HPDE6-E6E7 (cell line): ENCODE results near the gene HIVEP3.

Source experiments
- DNase-seq: peaks from one replicate; pipeline ENCODE4 v3.0.0; 2011; ENCODE audit warnings: missing footprints; ENCODE audit errors: extremely low spot score

Gene HIVEP3

DNA sequence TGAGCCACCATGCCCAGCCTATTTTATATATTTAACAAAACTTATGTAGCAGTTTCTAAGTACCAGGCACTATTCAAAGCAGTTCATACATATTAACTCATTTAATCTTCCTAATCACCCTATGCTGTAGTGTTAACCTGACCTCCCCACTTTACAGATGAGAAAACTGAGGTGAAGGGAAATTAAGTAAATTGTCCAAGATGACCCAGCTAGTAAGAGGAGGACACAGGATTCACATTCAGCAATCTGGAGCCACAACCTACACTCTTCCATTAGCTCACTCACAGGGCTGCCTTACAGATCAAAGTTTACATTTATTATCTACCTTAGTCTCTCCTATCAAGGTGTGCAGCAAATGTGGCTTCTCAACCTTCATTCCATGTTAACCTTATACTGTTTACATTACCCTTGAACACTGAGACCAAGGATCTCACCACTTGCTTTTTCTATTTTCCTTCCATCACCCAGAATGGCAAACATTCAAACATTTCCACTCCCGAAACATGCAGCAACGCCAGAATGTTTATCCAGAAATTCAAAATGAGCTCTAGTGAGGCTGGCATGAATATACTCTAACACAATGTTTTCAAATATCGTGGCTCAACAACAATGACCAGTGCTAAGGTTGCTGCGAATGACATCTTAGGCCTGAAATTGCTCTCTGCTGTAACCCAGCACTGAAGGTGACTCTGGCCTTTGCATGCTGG lies 24.5 kb downstream of the HIVEP3 start:
- DNase-seq = no peak

DNA sequence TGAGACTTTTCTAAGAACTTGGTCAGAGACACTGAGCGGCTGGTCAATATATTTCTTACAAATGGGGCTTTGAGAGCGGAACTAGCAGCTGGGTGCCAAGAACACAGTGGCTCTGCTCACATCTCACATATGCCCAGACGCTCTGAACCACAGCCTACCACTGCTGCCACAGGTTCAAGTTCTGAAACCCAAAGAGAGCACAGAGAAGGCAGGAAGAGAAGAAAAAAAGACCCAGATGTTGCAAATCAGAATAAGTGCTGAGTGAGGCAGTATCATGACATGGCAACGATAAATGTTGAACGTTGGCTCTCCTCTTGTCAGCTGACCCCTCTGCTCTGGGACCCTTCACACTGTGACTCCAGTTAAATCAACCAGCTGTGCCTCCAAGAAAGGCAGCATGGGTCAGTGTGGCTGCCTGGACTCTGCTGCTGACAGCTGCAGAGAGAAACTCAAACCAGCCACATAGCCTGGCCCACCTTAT lies 26.4 kb downstream of the HIVEP3 start:
- DNase-seq = no peak

DNA sequence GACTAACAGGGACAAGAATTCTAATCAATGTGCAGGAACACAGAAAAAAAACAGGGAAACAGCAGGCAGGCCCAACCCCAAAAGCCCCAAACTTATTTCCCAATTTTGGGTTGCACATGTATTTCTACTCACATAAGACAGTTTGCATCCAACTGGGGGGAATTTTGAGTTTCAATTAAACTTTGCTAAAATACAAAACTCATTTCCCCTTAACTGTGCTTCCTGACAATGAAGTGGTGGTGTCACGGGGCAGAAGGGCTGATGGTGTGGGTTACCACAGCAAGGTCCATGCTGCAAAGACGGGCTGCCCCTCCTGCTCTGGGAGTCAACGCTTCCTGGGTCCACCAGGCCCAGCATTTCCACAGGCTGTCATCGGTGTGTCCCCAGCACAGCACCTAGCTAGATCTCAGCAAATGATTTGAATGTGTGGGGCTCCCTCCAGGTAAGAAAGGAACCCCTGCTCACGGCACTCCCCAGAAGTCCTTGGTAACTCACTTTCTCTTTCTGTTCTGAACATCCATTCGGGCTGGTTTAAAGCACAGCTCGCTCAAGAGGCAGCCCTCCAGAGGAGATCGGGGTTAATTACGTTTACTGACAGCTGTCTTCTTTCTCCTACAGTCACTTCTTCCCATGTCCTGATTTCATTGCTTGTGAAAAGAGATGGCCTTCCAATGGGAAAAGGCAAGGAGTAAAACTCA lies 27.4 kb downstream of the HIVEP3 start:
- DNase-seq = peak; percentile 62

DNA sequence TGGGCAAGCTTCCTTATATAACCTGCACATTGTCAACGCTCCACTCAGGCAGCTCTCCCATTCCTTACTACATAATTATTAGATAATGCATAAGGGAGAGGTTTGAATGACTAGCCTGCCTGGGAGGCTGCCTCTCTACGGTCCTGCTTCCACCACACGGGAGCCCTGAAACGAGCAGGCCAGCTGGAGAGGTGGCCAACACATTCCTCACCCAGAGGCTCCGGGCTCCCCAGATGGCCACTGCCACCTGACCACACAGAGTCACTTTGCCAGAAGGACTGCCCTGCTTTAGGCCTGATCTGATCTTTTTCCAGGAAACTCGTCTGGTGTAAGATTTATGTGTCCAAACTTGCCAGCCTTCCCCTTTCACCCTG lies 27.9 kb downstream of the HIVEP3 start:
- DNase-seq = no peak

DNA sequence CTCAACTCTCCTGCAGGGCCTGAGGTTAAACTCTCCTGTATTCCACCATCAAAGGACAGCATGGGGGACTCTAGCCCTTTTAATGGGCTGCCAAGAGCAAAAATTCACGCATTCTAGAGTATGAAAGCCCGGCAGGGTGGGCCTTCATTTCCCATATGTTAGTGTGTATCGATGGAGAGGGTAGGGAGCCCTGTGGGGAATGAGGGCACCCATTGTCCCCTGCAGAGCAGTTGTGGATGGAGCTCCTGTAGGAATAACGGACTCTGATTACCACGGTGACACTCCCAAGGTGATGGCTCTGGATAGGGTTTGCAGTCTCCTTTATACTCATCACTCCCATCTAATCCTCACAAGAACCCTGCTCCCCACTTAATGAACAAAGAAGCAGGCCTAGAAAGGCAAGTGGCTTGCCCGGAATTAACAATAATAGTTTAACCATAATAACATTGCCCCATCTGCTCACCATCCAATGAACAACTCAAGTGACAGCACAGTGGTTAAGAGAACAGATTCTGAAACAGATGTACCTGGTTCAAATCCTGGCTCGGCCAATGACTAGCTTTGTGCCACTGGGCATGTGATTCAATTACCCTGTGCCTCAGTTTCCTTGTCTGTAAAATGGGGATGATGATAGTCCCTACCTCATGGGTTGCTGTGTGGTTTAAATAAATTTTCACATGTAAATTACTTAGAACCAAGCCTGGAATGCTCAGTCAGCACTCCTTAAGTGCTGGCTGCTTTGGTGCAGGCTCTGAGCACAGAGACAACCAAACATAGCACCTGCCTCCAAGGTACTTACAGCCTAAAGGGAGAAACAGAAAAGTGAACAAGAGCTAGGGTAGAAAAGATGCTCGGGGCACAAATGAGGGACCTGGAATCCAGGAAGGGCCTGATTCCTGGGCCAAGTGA lies 29.0 kb downstream of the HIVEP3 start:
- no peak for DNase-seq

DNA sequence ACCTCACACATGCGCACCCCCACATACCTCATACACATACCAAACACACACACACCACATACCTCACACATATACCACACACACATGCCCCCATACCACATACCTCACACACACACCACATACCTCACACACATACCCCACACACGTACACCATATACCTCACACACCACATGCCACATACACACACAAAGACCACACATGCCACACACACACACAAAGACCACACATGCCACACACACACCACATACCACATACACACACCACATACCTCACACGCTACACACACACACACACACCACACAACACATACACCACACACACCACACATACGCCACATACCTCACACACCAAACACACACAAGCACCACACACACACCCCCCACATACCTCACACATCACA lies 30.0 kb downstream of the HIVEP3 start:
- no peak for DNase-seq

DNA sequence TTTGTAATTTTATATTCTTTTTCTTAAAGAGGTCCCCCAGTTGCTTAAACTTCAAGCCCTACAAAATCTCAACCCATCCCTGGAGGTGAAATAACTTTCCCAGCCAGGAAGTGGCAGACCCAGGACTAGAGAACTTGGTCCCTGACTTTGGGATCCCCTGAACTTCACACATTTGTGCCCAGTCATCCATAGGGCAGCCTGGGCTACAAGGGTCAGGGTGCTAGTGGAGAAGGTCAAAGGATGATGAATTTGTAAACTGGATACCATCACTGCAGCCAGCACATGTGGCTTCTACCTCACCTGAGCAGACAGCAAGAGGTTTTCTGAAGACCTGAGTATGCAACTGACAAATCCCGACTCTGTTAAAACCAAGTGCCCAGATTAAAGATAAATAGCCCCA lies 31.4 kb downstream of the HIVEP3 start:
- DNase-seq = no peak

DNA sequence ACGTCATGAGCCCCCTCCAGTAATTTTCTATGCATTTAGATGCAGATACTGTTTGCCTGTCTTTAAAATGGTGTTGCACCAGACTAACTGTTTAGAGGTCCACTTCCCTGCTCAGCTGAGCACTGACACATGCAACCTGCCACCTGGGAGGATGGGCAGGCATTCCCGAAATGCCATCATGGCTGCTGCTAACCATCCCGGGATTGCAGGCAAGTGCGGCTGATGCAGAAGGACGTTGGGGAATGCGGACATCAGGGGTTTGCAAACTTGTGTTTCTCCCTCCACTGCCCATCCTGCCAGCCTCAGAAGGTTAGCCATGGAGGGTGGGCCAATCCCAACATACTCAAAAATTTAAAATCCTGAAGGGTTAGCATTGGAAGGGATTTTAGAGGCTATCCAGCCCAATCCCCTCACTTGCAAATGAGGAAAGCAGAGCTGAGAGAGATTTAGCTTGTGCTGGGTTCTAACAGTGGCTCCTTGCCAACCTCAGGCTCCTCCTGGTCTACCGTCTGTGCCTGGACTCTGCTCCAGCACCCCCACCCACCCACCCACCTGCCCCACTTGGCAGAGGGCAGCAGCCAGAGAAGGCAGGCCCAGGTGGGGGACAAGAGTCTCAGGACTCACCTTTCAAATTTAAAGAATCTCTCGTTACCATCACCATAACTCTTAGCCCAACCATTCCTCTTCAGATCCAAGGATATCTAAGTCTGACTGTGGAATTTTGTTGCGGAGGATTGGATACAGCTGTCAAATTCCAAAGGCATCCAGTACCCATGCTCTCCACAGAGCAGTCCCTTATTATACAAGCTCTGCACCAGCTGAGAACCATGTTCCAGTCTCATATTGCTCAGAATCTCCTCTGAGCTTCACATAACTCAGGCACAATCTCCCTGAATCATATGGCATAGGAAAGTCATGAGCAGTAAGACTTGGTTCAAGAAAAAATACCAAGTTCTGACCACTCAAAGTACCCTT lies 34.2 kb downstream of the HIVEP3 start:
- DNase-seq = no peak

DNA sequence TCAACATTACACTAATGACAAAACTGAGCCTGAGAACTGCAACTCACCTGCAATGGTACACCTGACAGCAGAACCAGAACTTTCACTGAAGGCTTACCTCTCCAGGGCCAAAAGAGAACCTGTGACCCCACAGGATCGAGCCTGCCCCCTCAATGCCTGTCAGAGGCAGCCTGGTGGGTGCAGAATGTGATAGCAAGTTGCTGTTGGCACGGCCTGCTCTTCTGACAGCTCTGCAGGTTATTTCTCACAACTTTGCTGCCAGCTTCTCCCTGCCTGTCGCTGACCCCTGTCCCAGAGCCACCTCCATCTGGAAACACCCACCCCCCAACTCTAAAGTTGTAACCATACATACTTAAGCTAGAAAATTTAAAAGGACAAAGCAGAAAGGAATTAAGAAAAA lies 35.2 kb downstream of the HIVEP3 start:
- no peak for DNase-seq

DNA sequence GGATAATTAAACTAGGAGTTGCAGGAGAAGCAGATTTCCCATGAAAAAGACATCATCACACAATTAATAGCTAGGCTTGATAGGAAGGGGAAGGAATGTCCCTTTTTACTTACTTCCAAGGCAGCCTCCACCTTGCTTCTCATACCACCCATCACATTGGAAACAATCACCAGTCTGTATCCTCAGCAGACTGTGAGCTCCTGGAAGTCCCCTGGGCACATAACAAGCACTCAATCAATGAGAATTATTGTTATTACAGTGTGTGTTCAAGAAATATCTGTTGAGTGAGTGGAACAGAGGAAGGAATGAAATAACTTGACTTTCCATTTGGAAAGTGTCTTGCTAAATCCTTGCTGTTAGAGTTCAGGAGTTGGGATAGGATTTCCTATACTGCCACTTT lies 36.2 kb downstream of the HIVEP3 start:
- DNase-seq = no peak

DNA sequence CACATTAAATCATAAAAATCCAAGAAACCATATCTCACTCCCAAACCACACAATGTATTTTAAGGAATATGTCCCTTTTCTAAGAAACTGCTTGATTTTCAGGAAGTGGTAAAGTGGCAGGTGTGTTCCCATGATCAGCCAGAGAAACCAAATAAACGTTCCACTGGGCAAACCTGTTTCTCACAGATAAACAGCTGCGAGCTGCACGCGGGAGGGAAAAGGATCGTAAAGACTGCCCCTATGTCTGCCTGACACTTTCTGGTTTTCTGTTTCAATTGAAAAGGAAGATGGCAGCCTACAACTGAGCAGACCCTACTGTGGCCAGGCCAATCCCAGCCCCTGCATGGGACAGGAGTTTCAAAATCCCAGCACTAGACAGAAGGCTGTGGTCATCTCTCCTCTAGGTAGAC lies 36.6 kb downstream of the HIVEP3 start:
- no peak for DNase-seq

DNA sequence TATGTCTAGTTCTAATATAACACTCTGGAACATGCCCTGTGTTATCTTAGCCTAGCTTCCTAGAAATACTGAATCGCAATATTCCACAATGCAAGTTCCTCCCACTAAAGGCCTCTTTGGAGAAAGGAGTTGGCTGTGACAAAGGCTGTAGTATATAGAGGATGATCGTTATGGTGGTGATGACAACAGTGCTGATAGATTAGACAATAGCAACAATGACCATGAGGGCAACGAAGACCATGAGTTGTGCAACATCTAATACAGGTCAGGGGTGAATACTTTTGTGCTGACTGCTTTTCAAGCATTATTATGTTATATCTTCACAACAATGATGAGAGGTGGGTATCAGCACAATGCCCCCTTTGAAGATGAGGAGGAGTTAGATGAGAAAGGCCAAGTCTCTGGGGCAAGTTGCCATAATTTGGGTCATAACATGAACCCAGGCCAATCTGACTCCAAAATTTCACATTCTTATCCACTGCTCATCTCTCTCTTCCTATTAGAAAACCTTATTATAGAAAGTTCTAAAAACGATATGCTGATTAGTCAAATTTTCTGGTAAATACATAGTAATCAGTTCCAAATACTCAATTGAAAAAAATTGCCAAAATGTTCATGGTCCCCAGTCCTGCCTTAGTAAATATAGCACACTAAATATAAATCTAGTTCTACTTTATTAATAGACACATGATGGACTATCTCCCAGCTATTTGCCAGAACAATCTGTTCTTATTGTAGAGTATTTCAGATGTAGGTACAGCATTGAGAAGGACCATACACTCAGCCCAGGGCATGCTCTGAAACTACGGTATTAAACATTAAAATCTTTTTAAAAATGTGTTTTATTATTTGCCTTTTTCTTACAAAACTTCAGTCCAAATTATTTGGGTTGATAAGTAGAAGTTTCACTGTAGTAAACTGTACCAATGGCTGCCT lies 37.5 kb downstream of the HIVEP3 start:
- no peak for DNase-seq

DNA sequence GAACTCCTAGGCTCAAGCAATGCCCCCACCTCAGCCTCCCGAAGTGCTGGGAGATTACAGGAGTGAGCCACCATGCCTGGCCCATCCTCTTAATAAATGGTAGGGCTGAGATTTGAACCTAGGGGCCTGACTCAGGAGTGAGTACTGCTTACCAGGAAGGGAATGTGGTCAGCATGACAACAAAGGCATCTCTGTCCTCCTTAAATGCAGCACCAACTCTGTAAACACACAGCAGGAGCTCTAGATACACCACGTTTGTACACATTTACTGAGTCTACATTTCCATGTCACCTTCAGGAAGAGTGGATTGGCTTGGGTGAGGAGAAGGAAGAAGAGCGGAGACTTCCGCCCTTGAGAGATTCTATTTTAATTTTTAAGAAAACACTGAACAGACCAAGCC lies 38.5 kb downstream of the HIVEP3 start:
- DNase-seq = no peak

DNA sequence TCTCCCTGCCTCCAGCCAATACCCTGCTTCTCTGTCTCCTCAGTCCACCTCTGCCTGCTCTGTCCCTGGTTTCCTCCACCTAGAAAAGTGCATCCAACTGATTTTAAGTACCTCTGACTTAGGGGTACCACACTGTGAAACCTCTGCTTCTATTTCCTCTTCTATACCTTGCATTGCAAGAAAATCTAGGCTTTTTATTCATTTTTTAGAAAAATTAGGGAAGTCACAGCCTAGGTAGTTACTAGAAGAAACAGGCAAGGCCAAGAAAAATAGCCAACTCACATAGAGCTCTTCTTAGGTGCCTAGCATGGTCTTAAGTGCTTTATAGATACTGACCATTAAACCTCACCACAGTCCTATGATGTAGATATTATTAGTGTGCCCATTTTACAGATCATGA lies 39.1 kb downstream of the HIVEP3 start:
- no peak for DNase-seq

DNA sequence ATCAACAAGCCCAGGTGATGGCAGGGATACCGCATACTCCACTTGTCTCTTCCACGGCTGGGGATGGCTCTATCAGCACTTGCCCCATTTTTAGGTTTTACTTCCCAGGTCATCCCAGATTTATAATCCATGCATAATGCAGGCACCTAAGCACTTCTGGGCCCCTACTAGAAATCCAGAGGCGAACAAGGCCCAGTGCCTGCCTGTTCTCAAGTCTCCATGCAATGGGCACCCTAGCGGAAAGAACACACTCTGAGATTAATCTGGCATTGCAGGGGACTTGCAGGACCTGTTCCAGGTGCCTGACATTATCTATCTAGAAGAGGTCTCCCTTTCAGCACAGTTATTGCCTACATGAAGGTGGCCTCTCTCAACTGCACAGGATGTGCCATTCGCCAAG lies 39.8 kb downstream of the HIVEP3 start:
- DNase-seq = no peak

DNA sequence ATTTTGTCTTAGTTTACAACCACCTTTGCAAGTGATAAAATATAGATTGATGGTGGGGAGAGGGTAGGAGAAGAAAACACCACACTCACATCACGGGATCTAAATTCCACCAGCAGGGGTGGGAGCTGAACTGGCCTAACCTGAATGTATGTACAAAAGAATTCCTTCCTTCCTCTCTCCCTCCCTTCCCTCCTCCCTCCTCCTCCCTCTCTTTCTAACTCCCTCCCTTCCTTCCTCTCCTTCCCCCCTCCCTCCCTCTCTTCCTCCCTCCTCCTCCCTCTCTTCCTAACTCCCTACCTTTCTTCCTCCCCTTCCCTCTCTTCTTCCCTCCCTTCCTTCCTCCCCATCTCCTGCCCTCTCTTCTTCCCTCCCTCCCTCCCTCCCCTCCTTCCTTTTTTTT lies 40.2 kb downstream of the HIVEP3 start:
- DNase-seq = no peak

DNA sequence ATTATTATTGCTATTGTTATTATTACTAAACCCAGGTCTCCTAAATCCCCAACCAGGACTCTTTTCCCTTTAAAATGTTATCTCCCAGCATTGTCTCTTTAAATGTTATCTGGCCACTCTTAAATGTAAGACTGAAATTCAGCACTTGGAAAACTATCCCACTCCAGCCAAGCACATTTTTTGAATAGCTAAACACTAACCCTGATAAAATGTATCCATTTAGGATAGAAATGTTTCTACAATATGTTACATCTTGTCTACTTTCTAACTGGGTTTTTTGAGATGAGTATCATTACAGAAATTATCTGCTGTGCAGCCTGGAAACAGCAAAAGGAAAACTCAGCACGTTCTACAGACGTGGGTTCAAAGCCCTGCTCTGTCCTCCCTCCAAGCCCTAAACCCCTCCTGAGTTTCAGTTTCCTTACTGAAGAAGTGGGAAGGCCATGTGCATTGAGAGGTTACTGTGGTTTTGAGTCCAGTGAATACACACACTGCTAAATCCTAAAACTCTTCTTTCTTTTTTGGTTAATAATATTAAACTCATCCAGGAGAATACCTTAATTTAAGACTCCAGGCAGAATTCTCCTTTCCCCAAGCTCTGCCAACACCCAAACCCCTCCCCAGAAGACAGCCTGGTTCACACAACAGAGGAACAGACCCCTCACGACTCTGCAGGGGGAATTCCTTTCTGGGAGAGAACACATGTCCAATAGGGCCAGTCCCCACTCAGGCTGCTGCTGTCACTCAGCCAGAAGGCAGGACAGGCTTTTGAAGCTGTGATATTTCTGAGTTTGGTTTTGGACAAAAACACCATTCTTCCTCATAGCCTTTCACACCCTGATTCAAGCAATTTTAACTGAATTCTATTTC lies 41.9 kb downstream of the HIVEP3 start:
- no peak for DNase-seq

DNA sequence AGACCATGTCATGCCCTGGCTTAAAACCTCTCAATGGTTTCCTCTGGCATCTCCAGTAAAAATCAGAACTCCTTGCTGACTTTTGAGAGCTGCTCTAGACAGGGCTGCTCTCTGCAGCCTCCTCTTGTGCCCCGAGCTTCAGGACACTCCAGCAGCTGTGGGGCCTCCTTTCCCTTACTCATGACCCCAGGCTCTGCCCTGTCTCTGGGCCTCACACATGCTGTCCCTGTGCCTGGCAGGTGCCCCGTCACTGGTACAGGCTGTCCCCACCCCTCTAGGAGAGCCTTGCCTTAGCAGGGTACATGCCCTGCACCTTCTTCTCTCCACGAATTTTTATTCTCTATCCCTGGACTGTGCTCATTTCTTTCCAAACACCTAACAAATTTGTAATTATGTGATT lies 43.2 kb downstream of the HIVEP3 start:
- DNase-seq = no peak

DNA sequence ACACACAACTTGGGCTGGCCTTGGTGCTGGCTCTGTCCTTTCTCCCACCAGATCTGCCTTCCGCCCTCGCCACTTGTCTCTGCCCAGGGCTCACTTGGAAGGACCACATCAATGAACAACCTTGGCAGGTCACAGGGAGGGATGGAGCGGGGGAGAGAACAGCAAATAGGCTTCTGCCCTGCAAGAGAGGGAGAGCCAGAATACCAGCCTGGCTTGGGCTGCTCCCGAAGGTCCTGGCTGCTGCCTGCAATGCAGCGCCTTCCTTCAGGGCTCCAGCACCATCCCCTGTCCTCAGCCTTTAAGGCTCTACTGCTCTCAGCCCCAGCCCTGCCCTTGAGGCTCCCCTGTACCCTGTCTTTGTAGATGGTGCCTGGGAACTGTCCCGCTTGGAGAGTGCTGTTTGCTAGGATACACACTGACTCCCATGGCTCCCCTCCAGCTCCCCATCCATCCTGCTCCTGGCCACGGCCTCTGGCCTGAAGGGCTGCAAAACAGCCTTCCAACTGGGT lies 43.8 kb downstream of the HIVEP3 start:
- DNase-seq = no peak
